Stimulated activated CD8-positive, alpha-beta memory T cell treated with anti-CD3 and anti-CD28 coated beads, Interleukin-15, amount 100 ng/mL, for 24 hours (primary cell): ENCODE data around the gene MEOX1.

ENCODE experiments used
- DNase-seq: peaks from one replicate; pipeline ENCODE4 v3.0.0-alpha.2; 2020; ENCODE audit warnings: low read depth

MEOX1 gene

GRCh38 chr17:43655693-43656255 is 5.9 kb downstream of the MEOX1 start:
- no peak for DNase-seq

DNA sequence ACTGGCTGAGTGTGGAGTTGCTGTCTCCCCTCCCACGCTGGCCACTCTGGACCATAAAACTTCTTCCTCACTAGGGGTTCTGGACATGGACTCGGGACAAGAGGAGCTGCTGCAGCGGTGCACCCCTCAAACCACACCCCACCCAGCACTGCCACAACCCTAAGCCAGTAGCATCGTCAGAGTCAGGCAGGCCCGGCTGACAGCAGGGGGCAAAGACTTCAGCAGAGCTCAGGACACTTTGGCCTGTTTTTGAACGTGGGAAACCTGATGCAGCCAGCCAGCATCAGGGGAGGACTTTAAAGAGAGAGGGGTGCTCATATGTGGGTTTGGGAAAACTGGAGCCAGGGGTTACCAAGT is 9.6 kb downstream of the MEOX1 start:
- no peak for DNase-seq

DNA sequence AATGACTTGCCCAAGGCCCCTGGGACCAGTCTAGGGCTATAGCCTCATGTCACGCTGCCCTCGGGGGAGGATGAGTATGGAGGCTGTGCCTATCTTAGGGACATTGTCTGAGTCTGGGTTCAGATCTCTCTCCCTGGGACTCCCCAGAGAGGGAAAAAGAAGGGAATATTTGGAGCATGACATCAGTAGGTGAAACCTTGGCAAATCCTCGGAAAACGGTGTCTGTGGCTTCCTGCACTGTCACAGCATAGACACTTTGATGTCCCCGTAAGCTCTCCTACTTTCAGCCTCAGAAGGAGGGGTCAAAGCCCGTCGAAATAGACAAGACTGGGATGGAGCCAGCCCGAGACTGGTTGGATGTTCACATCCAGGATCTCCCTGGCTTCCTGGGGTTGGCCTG is 11.3 kb downstream of the MEOX1 start:
- DNase-seq = no peak

- no peak for DNase-seq
Observed at GRCh38 chr17:43648916-43649315, 12.8 kb downstream of the MEOX1 start.

- no peak for DNase-seq
Observed at GRCh38 chr17:43645765-43646481, 15.8 kb downstream of the MEOX1 start.

DNA sequence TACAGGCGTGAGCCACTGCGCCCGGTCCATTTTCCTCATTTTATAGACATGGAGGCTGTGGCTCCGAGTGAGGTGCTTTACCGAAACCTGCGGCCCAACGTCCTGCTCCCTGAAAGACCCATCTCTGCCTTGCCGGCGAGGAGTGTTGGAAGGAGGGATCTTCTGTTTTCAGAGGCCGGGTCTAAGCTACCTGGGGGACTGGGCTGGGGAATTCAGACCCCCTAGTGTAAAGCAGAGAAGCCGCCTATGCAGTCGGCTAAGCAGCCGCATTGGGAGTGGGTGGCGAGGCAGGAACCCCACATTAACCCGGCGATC is 16.3 kb downstream of the MEOX1 start:
- no peak for DNase-seq

DNA sequence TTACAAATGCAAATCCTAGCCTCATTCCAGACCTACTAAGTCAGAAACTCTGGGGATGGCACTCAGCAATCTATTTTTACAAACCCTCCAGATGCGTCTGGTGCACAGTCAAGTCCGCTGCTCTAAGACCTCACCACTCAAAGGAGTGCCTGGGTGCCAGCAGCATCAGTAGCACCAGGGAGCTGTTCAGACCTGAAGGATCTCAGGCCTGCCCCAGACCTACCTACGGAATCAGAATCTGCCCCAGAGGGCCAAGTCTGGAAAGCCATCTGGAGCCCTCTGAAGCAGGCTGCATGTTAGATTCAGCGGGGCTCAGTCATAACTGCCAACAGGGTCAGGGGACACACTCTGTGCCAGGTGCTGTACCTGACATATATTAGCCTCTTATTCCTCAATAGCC is 17.6 kb downstream of the MEOX1 start:
- no peak for DNase-seq

DNA sequence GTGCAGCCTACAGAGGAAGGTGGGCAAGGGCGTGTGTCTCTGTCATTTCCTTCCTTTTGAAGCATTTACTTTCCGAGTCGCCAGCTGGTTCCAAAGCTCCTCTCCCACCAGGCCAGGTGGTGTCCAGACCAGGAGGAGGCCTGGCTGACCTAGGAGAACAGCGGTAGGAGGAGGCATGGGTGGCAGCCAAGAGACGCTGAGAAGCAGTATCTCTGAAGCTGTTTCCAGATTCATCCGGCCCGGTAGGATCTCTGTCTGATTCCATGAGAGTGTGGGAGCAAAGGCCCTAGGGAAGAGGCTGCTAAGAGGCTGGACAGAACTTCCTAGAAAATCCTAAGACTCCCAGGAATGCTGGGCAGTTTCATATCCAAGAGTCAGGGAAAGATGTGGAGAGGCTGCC is 20.3 kb downstream of the MEOX1 start:
- no peak for DNase-seq

DNA sequence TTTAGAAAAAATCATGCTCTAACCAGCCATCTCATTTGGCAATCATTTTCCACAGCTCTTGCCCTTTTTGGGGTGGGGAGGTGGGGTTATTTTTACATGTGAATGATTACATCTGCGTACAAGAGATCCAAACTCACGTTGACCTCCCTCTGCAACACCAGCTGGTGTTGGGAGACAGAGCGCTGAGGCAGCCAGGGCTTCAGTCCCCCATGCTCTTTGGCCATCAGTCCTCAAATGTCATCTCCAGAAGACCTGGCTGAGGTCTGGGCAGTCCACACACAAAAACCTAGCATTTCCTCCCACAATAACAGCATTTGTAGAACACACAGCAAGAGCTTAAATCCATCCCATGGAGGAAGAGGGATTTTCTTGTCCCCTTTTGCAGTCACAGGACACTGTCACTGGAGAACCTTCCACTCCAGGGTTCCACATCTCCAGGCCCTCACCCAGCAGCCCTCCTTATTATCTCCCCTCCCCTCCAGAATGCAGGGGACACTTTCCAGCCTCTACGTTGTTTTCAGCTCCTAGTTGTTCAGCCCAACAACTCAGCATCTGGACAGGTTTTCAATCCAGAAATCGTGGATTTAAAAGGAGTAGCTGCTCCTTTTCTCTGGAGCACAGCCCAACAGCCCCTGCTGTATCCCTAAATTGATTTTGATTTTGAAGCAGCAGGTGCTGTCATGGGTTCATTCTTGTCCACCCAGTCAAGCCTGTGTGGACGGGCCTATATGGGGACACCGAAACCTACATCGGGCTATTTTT is 21.1 kb downstream of the MEOX1 start:
- DNase-seq = no peak

DNA sequence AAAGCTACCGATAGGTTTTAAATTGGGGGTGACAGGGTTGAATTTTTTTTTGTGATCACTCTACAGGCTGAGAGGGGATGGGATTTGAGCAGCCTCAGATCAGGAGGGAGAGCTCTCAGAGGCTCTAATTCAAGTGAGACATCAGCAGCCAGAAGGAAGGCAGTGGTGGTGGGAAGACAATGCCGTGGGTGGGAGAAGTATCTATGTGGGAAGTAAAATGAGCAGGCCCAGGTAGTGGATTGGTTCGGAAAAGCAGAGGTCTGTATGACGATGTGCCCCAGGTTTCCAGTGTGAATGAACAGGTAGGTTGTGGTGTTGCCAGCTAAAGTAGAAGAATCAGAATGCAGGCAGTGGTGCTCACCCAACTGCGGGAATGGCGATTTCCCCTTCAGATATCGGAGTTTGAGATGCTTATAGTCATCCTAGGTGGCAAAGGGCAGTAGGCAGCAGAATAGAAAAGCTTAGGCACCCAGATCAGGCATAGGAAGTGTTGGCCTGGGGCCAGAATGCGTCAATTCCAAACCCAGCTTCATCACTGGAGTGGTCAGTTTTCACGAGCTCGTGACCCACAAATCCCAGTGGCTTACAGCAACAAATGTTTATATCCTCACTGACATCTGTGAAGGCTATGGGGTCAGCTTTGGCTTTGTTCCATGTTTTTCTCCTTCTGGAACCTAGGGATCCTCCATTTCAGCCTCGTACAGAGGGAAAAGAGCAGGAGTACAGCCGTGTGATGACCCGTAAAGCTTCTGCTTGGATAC is 24.0 kb downstream of the MEOX1 start:
- no peak for DNase-seq

GRCh38 chr17:43636426-43636825 is 25.3 kb downstream of the MEOX1 start:
- DNase-seq = no peak

DNA sequence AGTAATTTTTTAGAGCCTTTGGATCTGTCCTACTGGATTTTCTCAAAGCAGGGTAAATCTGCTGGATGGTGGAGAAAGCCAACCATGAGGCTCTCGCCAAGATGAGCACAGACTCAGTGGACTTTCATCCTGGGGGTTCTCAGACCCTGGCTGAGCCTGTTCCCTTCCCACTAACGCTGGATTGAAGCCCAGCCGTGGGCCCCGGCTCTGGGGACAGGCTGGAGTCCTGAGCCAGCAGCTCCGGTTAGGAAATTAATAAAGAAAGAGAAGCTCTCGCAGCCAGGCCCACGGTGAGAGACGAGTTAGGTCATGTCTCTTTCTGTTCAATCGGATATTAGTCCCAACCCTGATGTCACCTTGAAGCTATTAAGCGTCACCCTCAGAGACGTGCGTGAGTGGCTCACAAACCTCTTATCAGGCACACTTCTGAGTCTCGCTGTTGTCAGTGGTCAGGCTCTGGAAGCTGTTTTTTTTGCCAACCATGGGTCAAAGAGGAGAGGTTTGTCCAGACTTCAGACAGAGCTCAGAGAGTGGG is 27.1 kb downstream of the MEOX1 start:
- no peak for DNase-seq

- DNase-seq = no peak
Observed at GRCh38 chr17:43632221-43632620, 29.5 kb downstream of the MEOX1 start.

DNA sequence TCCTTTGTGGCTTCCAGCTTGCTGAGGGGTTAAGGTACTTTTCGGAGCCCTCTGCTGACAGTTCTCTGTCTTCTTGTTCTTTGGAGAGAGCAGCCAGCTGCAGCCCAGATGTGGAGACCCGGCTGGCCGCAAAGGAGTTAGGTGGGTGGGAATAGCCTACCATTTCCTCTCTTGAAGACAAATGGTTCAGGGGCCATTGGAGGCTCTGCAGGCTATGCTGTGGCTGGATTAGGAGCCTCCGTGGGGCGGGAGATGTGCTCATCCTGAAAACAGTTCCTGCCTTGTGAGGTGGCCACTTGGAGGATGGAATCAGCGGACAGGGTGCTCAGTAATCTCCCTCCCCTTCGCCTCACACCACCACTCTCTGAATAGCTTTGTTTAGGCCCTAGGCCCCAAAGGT is 30.3 kb downstream of the MEOX1 start:
- DNase-seq = no peak

DNA sequence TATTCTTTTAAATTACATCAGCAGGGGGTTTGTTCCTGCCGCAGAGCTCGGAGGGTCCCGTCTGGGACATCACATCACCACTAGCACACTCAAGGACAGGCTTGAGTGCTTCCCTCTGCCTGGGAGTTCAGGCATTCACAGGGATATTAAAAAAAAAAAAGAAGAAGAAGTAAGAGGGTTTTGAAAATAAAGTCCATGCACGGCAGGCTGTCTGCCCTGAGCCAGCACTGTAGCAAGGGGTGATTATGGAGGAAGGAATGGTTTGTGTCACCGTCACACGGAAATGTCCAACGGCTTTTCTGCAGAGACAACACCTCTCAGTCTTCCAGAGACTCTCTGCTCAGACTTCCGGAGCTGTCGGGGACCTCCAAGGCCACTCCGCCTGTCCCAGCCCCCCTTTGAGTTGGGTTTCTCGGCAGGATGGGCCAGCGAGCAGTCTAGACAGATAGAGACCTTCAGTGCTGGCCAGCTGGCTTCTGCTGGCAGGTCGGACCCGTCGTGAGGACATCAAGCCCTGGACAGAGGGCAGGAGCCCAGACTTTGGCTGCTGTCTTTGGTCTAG is 33.6 kb downstream of the MEOX1 start:
- no peak for DNase-seq

DNA sequence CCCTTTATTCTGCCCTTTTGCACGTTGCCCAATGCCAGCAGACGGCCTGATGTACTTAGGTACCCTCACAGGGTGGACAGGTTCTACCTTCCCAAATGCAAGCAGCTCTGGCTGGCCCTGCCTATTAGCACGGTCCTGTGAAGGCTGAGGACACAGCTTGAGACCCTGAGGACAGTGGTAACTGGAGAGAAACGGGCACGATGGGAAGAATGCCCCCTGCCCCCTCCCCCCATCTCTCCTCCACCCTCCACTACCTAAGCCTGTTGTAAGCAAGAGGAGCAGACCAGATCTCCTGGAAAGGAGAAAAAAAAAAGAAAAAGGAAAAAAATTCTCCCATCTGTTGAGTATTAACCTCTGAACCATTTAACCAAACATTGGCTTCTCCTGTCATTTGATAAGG is 34.1 kb downstream of the MEOX1 start:
- DNase-seq = no peak

DNA sequence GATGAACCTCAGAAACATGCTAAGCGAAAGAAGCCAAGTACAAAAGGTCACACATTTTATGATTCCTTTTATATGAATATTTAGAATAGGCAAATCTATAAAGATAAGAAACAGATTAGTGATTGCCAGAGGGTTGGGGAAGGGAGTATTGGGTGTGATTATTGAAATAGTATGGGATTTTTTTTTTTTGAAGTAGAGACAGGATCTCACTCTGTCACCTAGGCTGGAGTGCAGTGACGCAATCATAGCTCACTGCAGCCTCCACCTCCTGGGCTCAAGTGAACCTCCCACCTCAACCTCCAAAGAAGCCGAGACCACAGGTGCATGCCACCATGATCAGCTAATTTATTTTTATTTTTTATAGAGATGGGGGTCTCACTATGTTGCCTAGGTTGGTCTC is 35.7 kb downstream of the MEOX1 start:
- DNase-seq = no peak

DNA sequence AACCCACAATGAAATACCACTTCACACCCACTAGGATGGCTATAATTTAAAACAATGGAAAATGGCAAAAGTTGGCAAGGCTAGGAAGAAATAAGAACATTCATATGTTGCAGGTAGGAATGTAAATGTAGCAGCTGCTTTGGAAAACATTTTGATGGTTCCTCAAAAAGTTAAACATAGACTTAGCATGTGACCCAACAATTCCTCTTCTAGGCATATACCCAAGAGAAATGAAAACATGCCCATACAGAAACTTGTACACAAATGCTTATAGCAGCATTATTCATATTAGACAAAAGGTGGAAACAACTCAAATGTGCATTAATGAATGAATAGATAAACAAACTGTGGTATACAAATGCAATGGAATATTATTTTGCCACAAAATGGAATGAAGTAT is 36.1 kb downstream of the MEOX1 start:
- DNase-seq = no peak

GRCh38 chr17:43620581-43620980 is 41.1 kb downstream of the MEOX1 start:
- no peak for DNase-seq

DNA sequence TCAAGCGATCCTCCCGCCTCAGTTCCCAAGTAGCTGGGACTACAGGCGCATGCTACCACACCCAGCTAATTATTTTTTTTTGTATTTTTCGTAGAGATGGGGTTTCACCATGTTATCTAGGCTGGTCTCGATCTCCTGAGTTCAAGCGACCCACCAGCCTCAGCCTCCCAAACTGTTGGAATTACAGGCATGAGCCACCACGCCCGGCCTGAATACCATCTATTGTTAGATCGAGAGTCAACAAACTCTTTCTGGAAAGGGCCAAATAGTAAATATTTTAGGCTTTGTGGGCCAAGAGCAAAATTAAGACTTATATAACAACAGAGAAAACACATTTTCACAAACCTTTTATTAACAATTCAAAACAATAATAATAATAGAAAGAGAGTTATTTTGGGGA is 41.6 kb downstream of the MEOX1 start:
- DNase-seq = no peak

DNA sequence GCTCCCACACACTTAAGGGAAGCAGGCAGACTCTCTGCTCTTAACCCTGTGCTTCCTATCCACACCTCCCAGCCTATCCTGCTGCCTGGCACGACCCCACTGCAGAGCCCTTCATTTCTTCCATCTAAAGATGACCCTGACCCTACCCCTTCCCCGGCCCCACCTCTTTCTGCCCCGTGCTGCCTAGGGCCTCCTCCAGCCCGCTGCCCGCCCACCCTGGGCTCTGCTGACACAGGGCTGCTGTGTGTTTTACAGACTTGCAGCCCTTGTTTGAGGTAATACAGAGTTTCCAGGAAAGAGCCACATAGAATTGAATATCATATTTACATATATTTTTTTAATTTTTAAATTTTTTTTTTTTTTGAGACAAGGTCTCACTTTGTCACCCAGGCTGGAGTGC is 42.0 kb downstream of the MEOX1 start:
- DNase-seq = no peak

GRCh38 chr17:43618276-43618675 is 43.4 kb downstream of the MEOX1 start:
- DNase-seq = no peak
